ENCODE results near the gene CDKN2AIPNL. TPM values are rescaled to one million over a fixed set of nuclear protein-coding genes. Genes with fewer than 3 reads are reported as not detected.

The CDKN2AIPNL gene
- total RNA-seq, 1 donor from 2014 or later: 15.2 TPM

GRCh38 chr5:134435560-134435959 lies 23.9 kb upstream of the CDKN2AIPNL start:
- no peak for DNase-seq (ENCODE audit: low spot score)
- Mint-ChIP-seq H3K9me3 (ENCODE audit: low read depth) (no peaks in the 10 kb centered on the region), H3K27ac (ENCODE audit: unreplicated experiment) (no peak overlapping the region), H3K4me1 (ENCODE audit: low read depth) (peaks cover 32% of the 10 kb centered on the region), H3K27me3 (ENCODE audit: low read depth) (peaks cover 3% of the 10 kb centered on the region), H3K36me3 (ENCODE audit: low read depth) (no peaks in the 10 kb centered on the region), H3K4me3 (ENCODE audit: unreplicated experiment) (no peak overlapping the region)
- no peak for TF ChIP-seq CTCF (IDR thresholded peaks at IDR 0.05)

GRCh38 chr5:134432677-134433359 lies 21.1 kb upstream of the CDKN2AIPNL start:
- Mint-ChIP-seq H3K4me3 (ENCODE audit: unreplicated experiment) (no peak overlapping the region), H3K4me1 (ENCODE audit: low read depth) (peaks cover 16% of the 10 kb centered on the region), H3K36me3 (ENCODE audit: low read depth) (no peaks in the 10 kb centered on the region), H3K27ac (ENCODE audit: unreplicated experiment) (no peak overlapping the region), H3K9me3 (ENCODE audit: low read depth) (no peaks in the 10 kb centered on the region), H3K27me3 (ENCODE audit: low read depth) (peaks cover 15% of the 10 kb centered on the region)
- DNase-seq (ENCODE audit: low spot score): no peak
- no peak for TF ChIP-seq CTCF (IDR thresholded peaks at IDR 0.05)

- Mint-ChIP-seq H3K9me3 (ENCODE audit: low read depth) (no peaks in the 10 kb centered on the region), H3K36me3 (ENCODE audit: low read depth) (no peaks in the 10 kb centered on the region), H3K4me1 (ENCODE audit: low read depth) (peaks cover 18% of the 10 kb centered on the region), H3K27me3 (ENCODE audit: low read depth) (peaks cover 15% of the 10 kb centered on the region), H3K27ac (ENCODE audit: unreplicated experiment) (no peak overlapping the region), H3K4me3 (ENCODE audit: unreplicated experiment) (no peak overlapping the region)
- no peak for TF ChIP-seq CTCF (IDR thresholded peaks at IDR 0.05)
- DNase-seq (ENCODE audit: low spot score): no peak
These were observed 20.5 kb upstream of the CDKN2AIPNL start for GRCh38 chr5:134432174-134432573.

- TF ChIP-seq CTCF (IDR thresholded peaks at IDR 0.05): no peak
- no peak overlapping the region for H3K4me3 Mint-ChIP-seq (ENCODE audit: unreplicated experiment)
- no peaks in the 10 kb centered on the region for H3K36me3 Mint-ChIP-seq (ENCODE audit: low read depth)
- DNase-seq (ENCODE audit: low spot score): no peak
- H3K27ac Mint-ChIP-seq (ENCODE audit: unreplicated experiment): no peak overlapping the region
- peaks cover 15% of the 10 kb centered on the region for H3K27me3 Mint-ChIP-seq (ENCODE audit: low read depth)
- H3K4me1 Mint-ChIP-seq (ENCODE audit: low read depth): peaks cover 3% of the 10 kb centered on the region
- H3K9me3 Mint-ChIP-seq (ENCODE audit: low read depth): no peaks in the 10 kb centered on the region
These were observed 18.4 kb upstream of the CDKN2AIPNL start for GRCh38 chr5:134430001-134430569.

GRCh38 chr5:134427540-134428041 lies 15.9 kb upstream of the CDKN2AIPNL start:
- Mint-ChIP-seq H3K9me3 (ENCODE audit: low read depth) (no peaks in the 10 kb centered on the region), H3K4me1 (ENCODE audit: low read depth) (peaks cover 3% of the 10 kb centered on the region), H3K4me3 (ENCODE audit: unreplicated experiment) (no peak overlapping the region), H3K27ac (ENCODE audit: unreplicated experiment) (no peak overlapping the region), H3K27me3 (ENCODE audit: low read depth) (peaks cover 17% of the 10 kb centered on the region), H3K36me3 (ENCODE audit: low read depth) (no peaks in the 10 kb centered on the region)
- DNase-seq (ENCODE audit: low spot score): no peak
- no peak for TF ChIP-seq CTCF (IDR thresholded peaks at IDR 0.05)
